Trophoblast cell (in vitro differentiated cells and primary cell): Measurements from ENCODE around the gene IRF9.

Experiments used
- DNase-seq, 2 donors: peaks; one replicate each; pipeline ENCODE4 v3.0.0-alpha.2; 2016
- H2AFZ ChIP-seq: 2 replicates; pipeline ENCODE4 v1.6.1; 2013; ENCODE audit warnings: low read length, moderate library complexity, mild to moderate bottlenecking; ENCODE audit not compliant: insufficient read depth, poor library complexity
- H2AK5ac ChIP-seq: 2 replicates; pipeline ENCODE4 v1.6.1; 2013; ENCODE audit warnings: mild to moderate bottlenecking, low read length
- H2BK120ac ChIP-seq: 2 replicates; pipeline ENCODE4 v1.6.1; 2013; ENCODE audit warnings: low read length, mild to moderate bottlenecking, moderate library complexity; ENCODE audit not compliant: insufficient read depth, poor library complexity
- H2BK12ac ChIP-seq: 2 replicates; pipeline ENCODE4 v1.6.1; 2013; ENCODE audit warnings: mild to moderate bottlenecking, low read length, moderate library complexity
- H2BK5ac ChIP-seq: 2 replicates; pipeline ENCODE4 v1.6.1; 2013; ENCODE audit warnings: low read length, low read depth, moderate library complexity, mild to moderate bottlenecking; ENCODE audit not compliant: poor library complexity
- H3K14ac ChIP-seq: 2 replicates; pipeline ENCODE4 v1.6.1; 2013; ENCODE audit warnings: mild to moderate bottlenecking, low read length
- H3K18ac ChIP-seq: 2 replicates; pipeline ENCODE4 v1.6.1; 2013; ENCODE audit warnings: mild to moderate bottlenecking, low read length
- H3K23ac ChIP-seq: 2 replicates; pipeline ENCODE4 v1.6.1; 2013; ENCODE audit warnings: low read length
- H3K27ac ChIP-seq: 2 replicates; pipeline ENCODE4 v1.5.1; 2013; ENCODE audit warnings: low read depth, mild to moderate bottlenecking, inconsistent platforms, low read length, moderate library complexity
- H3K27me3 ChIP-seq: 2 replicates; pipeline ENCODE4 v1.6.1; 2013; ENCODE audit warnings: inconsistent platforms, mild to moderate bottlenecking, low read length, moderate library complexity; ENCODE audit not compliant: insufficient read depth
- H3K36me3 ChIP-seq, 2 experiments: 1 replicate in 1 of 2; 2 replicates in 1 of 2; pipeline ENCODE4 v1.6.1; 2013; ENCODE audit warnings: low read length in 2 of 2, mild to moderate bottlenecking in 2 of 2, moderate library complexity in 1 of 2; ENCODE audit not compliant: insufficient read depth in 2 of 2, control insufficient read depth in 1 of 2
- H3K4ac ChIP-seq: 2 replicates; pipeline ENCODE4 v1.6.1; 2013; ENCODE audit warnings: low read depth, mild to moderate bottlenecking, low read length, moderate library complexity
- H3K4me1 ChIP-seq, 2 experiments: 1 replicate in 1 of 2; 2 replicates in 1 of 2; pipeline ENCODE4 v1.6.1; 2013; ENCODE audit warnings: low read length in 2 of 2, mild to moderate bottlenecking in 2 of 2, moderate library complexity in 1 of 2; ENCODE audit not compliant: insufficient read depth in 2 of 2, control insufficient read depth in 1 of 2
- H3K4me2 ChIP-seq: 2 replicates; pipeline ENCODE4 v1.6.1; 2013; ENCODE audit warnings: inconsistent platforms, mild to moderate bottlenecking, low read length, moderate library complexity
- H3K4me3 ChIP-seq: 2 replicates; pipeline ENCODE4 v1.5.1; 2013; ENCODE audit warnings: mild to moderate bottlenecking, low read depth, low read length, inconsistent platforms
- H3K79me1 ChIP-seq: one replicate; pipeline ENCODE4 v1.6.1; 2013; ENCODE audit warnings: low read length
- H3K79me2 ChIP-seq: 2 replicates; pipeline ENCODE4 v1.6.1; 2013; ENCODE audit warnings: low read length, mild to moderate bottlenecking; ENCODE audit not compliant: control insufficient read depth, insufficient read depth, poor library complexity
- H3K9ac ChIP-seq: 2 replicates; pipeline ENCODE4 v1.6.1; 2013; ENCODE audit warnings: mild to moderate bottlenecking, low read length
- H3K9me3 ChIP-seq: 2 replicates; pipeline ENCODE4 v1.6.1; 2013; ENCODE audit warnings: low read depth, mild to moderate bottlenecking, control low read depth, inconsistent platforms, low read length; ENCODE audit not compliant: insufficient read depth
- H4K12ac ChIP-seq: 2 replicates; pipeline ENCODE4 v1.6.1; 2013; ENCODE audit warnings: low read depth, mild to moderate bottlenecking, low read length, moderate library complexity
- H4K8ac ChIP-seq: 2 replicates; pipeline ENCODE4 v1.6.1; 2013; ENCODE audit warnings: low read depth, mild to moderate bottlenecking, low read length, moderate library complexity
- H4K91ac ChIP-seq: one replicate; pipeline ENCODE4 v1.6.1; 2013; ENCODE audit warnings: low read depth, mild to moderate bottlenecking, low read length, moderate library complexity
- WGBS: extraction: QIAGEN DNeasy Blood & Tissue Kit; methylation state at CpG from one replicate; pipeline ENCODE4 v1.1.7; 2013; ENCODE audit warnings: missing lambda C conversion rate; ENCODE audit not compliant: insufficient read length, insufficient coverage; ENCODE audit errors: extremely low coverage; 5-methylcytosine and 5-hydroxymethylcytosine counted together

IRF9 gene

GRCh38 chr14:24114532-24115421 lies 46.3 kb upstream of the IRF9 start, which contains the start of the genes DCAF11 and NRL:
Gene DCAF11 (plus strand): TSS chr14:24114777. CDS start chr14:24115595, 818 bp downstream.
Gene NRL (minus strand): TSS chr14:24114949. CDS start chr14:24082848, 32,101 bp downstream.
- WGBS = no CpG with 5 or more reads among the region's 65 CpGs

DNA sequence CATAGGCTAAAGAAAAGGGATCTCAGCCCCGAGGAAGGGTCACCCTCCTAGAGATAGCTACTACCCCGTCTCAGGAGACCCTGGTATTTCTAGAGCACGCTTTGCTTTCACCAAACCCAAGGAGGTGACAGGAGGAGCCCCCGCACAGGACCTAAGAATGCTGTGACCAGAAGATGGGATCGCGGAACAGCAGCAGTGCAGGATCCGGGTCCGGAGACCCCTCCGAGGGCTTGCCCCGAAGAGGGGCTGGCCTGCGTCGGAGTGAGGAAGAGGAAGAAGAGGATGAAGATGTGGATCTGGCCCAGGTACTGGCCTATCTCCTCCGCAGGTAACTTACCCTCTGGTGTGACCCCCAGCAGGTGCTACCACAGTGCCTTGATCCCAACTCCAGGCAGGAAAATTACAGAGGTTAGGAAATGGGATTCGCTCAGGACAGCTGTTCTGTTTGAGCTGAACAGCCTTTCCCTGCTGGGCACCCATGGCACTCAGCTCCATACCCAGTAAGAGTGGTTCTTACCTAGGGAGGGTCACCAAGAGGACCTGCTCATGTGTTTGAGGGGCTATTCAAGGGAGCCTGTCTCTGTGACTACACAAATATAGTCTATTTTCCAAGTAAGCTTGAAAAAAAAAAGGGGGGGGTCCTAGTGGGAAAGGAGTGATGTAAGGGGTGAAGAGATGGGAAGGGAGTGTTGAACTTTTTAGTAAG lies 45.5 kb upstream of the IRF9 start:
- Histone ChIP-seq H2BK5ac (peak overlapping the region; percentile 18), H3K4me2 (peak overlapping the region; percentile 86), H3K14ac (peak overlapping the region; percentile 33), H3K36me3 (peaks cover 18 to 28% of the 10 kb centered on the region in 2 experiments), H3K4me3 (peak overlapping the region; percentile 74), H4K8ac (peak overlapping the region; percentile 63), H2AFZ (peak overlapping the region; percentile 51), H3K4me1 (peaks cover 3 to 9% of the 10 kb centered on the region in 2 experiments), H3K9me3 (peaks cover 2% of the 10 kb centered on the region), H4K12ac (peak overlapping the region; percentile 49), H3K23ac (no peak overlapping the region), H3K79me1 (peaks cover 10% of the 10 kb centered on the region), H3K18ac (peak overlapping the region; percentile 20), H2AK5ac (no peak overlapping the region), H3K9ac (peak overlapping the region; percentile 61), H3K79me2 (peaks cover 9% of the 10 kb centered on the region), H4K91ac (peak overlapping the region; percentile 49), H3K27ac (peak overlapping the region; percentile 20), H2BK12ac (no peak overlapping the region), H3K27me3 (no peaks in the 10 kb centered on the region), H3K4ac (peak overlapping the region; percentile 45), H2BK120ac (peak overlapping the region; percentile 29)
- DNase-seq = no peak
- WGBS = no CpG with 5 or more reads among the region's 14 CpGs

More at GRCh38 chr14:24114532-24115421, 46.3 kb upstream of the IRF9 start, which contains the start of the genes DCAF11 and NRL:
- Histone ChIP-seq H4K12ac (peak within 1 kb of the TSS; percentile 97), H4K8ac (peak within 1 kb of the TSS; percentile 94), H3K9me3 (peaks cover 2% of the 10 kb centered on the region), H4K91ac (peak within 1 kb of the TSS; percentile 88), H2BK5ac (peak within 1 kb of the TSS; percentile 84), H3K14ac (peak within 1 kb of the TSS; percentile 97), H2BK120ac (peak within 1 kb of the TSS; percentile 88), H3K79me2 (peaks cover 9% of the 10 kb centered on the region), H3K4me1 (peaks cover 3 to 9% of the 10 kb centered on the region in 2 experiments), H2AK5ac (peak within 1 kb of the TSS; percentile 52), H3K4me3 (peak within 1 kb of the TSS; percentile 89), H3K9ac (peak within 1 kb of the TSS; percentile 89), H3K79me1 (peaks cover 10% of the 10 kb centered on the region), H3K4ac (peak within 1 kb of the TSS; percentile 80), H2BK12ac (peak within 1 kb of the TSS; percentile 82), H3K27me3 (no peaks in the 10 kb centered on the region), H3K27ac (peak within 1 kb of the TSS; percentile 94), H3K36me3 (peaks cover 14 to 25% of the 10 kb centered on the region in 2 experiments), H3K18ac (peak within 1 kb of the TSS; percentile 94), H3K23ac (no peak within 1 kb of the TSS), H3K4me2 (peak within 1 kb of the TSS; percentile 86), H2AFZ (peak within 1 kb of the TSS; percentile 97)
- DNase-seq = peak; percentile 99 to 100

- no peak for DNase-seq
- no peak overlapping the region for H2AK5ac ChIP-seq
- H3K4me2 ChIP-seq = peak overlapping the region; percentile 86
- H4K8ac ChIP-seq = no peak overlapping the region
- no peak overlapping the region for H4K12ac ChIP-seq
- no peak overlapping the region for H3K18ac ChIP-seq
- H2BK12ac ChIP-seq = no peak overlapping the region
- H3K14ac ChIP-seq = no peak overlapping the region
- no CpG with 5 or more reads among the region's 6 CpGs for WGBS
- no peak overlapping the region for H3K9ac ChIP-seq
- H3K27me3 ChIP-seq = no peaks in the 10 kb centered on the region
- H2AFZ ChIP-seq = no peak overlapping the region
- no peak overlapping the region for H3K4ac ChIP-seq
- H3K4me1 ChIP-seq = peaks cover 3 to 9% of the 10 kb centered on the region in 2 experiments
- peaks cover 24 to 35% of the 10 kb centered on the region in 2 experiments for H3K36me3 ChIP-seq
- no peak overlapping the region for H3K23ac ChIP-seq
- H3K4me3 ChIP-seq = no peak overlapping the region
- peaks cover 2% of the 10 kb centered on the region for H3K9me3 ChIP-seq
- no peak overlapping the region for H3K27ac ChIP-seq
- peaks cover 9% of the 10 kb centered on the region for H3K79me2 ChIP-seq
- no peak overlapping the region for H2BK5ac ChIP-seq
- H3K79me1 ChIP-seq = peaks cover 10% of the 10 kb centered on the region
- no peak overlapping the region for H2BK120ac ChIP-seq
- no peak overlapping the region for H4K91ac ChIP-seq
These were observed 44.8 kb upstream of the IRF9 start for GRCh38 chr14:24116128-24116814.

- Histone ChIP-seq H2BK12ac (no peak overlapping the region), H3K23ac (no peak overlapping the region), H3K79me1 (peaks cover 10% of the 10 kb centered on the region), H2AFZ (no peak overlapping the region), H2AK5ac (no peak overlapping the region), H4K12ac (no peak overlapping the region), H3K9ac (no peak overlapping the region), H3K4me3 (no peak overlapping the region), H2BK5ac (no peak overlapping the region), H3K18ac (no peak overlapping the region), H4K91ac (no peak overlapping the region), H3K79me2 (peaks cover 9% of the 10 kb centered on the region), H2BK120ac (no peak overlapping the region), H3K27me3 (no peaks in the 10 kb centered on the region), H3K4me1 (peaks cover 3 to 9% of the 10 kb centered on the region in 2 experiments), H3K27ac (no peak overlapping the region), H3K14ac (no peak overlapping the region), H4K8ac (no peak overlapping the region), H3K4me2 (no peak overlapping the region), H3K36me3 (peaks cover 28 to 42% of the 10 kb centered on the region in 2 experiments), H3K4ac (no peak overlapping the region), H3K9me3 (peaks cover 2% of the 10 kb centered on the region)
- no peak for DNase-seq
- no CpG with 5 or more reads among the region's 6 CpGs for WGBS
These were observed 43.9 kb upstream of the IRF9 start for GRCh38 chr14:24117179-24117578.
